Spleen (tissue), 7 donors: ENCODE data around the gene STUM.

Source experiments
- CTCF ChIP-seq, 11 experiments: fragments of 200-600 bp in 7 of 11; fragments of 450-650 bp in 4 of 11; sonication (generic) in 4 of 11; IDR thresholded peaks in 8 of 11; conservative IDR thresholded peaks in 3 of 11; 1 replicate in 7 of 11; 2 replicates in 4 of 11; pipeline versions ENCODE4 v1.4.0 to v1.8.0; 2016 to 2021; ENCODE audit warnings: antibody characterized with exemption in 11 of 11, inconsistent platforms in 4 of 11, mild to moderate bottlenecking in 1 of 11
- POLR2A ChIP-seq, 3 donors: fragments of 450-650 bp; IDR thresholded peaks; one replicate each; pipeline ENCODE4 v1.5.1; 2017; ENCODE audit warnings: antibody characterized with exemption in 3 of 3, mild to moderate bottlenecking in 1 of 3
- POLR2AphosphoS5 ChIP-seq, 3 donors: sonication (generic); formaldehyde crosslinking; IDR thresholded peaks; one replicate each; pipeline ENCODE4 v1.5.1; 2017; ENCODE audit warnings: antibody characterized with exemption in 3 of 3
- donor health status: DM: no; HTN: no; CAD: no; lungs with moderate emphysema.
- donor health status: DM: no; HTN: no; CAD: no.
- donor health status: DM: no; HTN: no; CAD: no.

DNA sequence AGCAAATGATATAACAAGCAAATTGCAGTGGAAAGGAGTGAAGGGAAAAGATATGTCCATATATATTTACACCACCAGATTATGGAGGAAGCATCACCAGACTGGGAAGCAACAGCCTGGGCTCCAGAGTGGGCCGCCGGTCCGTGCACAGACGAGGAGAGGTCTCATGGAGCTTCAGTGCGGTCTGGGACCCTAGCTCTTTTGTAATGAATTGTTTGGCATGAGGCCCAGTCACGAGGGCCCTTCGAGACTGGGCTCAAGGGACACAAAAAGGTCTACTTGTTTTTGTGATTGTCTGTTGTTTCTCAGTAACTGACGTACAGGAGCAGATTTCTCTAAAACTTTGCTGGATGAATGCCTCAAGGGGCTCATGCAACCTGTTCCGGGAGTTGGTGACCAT lies 12.9 kb upstream of the STUM start:
- no peak for TF ChIP-seq CTCF (IDR thresholded peaks at IDR 0.05 in 8 of 11, conservative IDR thresholded peaks at IDR 0.05 in 3 of 11)
- no peak for TF ChIP-seq POLR2A (IDR thresholded peaks at IDR 0.05)
- TF ChIP-seq POLR2AphosphoS5 (IDR thresholded peaks at IDR 0.05): no peak
